Right lung (tissue), 5 donors: Measurements from ENCODE around the gene CEP85L. TPM values are rescaled to one million over a fixed set of nuclear protein-coding genes. Genes with fewer than 3 reads are reported as not detected.

ENCODE experiments used
- DNase-seq, 2 donors: peaks; one replicate each; pipeline ENCODE4 v3.0.0-alpha.2; 2013
- polyA plus RNA-seq, 5 donors: library from polyadenylated mRNA; unstranded; fragments of 120-200 nt; gene quantifications; one replicate each; pipeline versions ENCODE4 v1.2.1 to v1.2.3, GENCODE V29; 2013; ENCODE audit warnings: inconsistent platforms in 1 of 5, low replicate concordance in 1 of 5; ENCODE audit not compliant: insufficient read length in 5 of 5, insufficient read depth in 1 of 5

CEP85L gene
- polyA plus RNA-seq, 5 donors, result 8.6 to 15.5 (median 11.9) TPM

- DNase-seq, result no peak
These were observed 70.6 kb downstream of the CEP85L start for GRCh38 chr6:118580585-118581419.

- no peak for DNase-seq
These were observed 71.6 kb downstream of the CEP85L start for GRCh38 chr6:118579786-118580185.

DNA sequence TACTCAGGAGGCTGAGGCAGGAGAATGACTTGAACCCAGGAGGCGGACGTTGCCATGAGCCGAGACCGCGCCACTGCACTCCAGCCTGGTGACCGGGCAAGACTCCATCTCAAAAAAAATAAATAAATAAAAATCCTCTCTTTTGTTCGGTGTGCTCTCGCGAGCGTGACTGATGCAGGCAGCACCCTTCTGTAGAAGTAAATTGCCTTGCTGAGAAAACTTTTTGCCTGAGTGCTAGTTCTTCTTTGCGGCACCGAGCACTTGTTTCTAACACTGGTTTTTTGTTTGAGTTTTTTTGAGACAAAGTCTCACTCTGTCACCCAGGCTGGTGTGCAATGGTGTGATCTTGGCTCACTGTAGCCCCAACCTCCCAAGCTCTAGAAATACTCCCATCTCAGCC lies 72.8 kb downstream of the CEP85L start:
- DNase-seq, result no peak

GRCh38 chr6:118577972-118578371 lies 73.4 kb downstream of the CEP85L start:
- no peak for DNase-seq

GRCh38 chr6:118574051-118574865 lies 77.1 kb downstream of the CEP85L start:
- no peak for DNase-seq

GRCh38 chr6:118571121-118571520 lies 80.3 kb downstream of the CEP85L start:
- DNase-seq, result no peak

DNA sequence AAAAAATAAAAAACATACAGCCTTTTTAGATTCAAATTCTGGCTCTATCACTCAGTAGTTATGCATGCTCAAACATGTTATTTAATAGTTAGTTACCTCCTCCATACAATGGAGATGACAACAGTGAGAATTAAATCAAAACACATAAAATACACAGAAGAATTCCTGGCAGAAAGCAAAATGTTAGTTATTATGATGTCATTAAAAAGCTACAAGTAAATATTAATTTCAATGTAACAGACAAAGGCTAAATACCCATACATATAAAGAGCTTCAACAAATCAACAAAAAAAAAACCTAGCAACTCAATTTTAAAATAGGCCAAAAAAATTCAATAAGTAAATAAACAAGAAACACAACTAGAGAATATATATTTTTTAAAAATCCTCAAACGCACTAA lies 81.9 kb downstream of the CEP85L start:
- no peak for DNase-seq

DNA sequence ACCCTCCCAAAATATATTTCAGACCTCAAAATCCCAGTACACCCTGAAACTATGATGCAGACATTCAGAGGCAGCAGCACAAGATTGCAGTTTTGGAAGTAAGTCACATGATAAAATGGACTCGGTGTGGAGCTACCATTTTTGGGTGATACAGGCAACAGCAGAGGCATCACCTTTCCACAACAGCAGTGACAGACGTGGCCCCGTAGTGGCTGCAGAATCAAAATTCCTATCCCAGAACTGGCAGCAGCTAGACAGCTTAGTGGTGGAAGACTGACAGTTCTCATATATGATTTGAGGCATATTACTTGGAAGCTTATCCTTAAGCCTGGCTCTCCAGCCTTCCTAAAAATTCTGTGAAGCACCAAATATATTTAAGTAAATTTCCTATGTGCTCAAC lies 83.4 kb downstream of the CEP85L start:
- DNase-seq, result no peak

- no peak for DNase-seq
These were observed 86.0 kb downstream of the CEP85L start for GRCh38 chr6:118565311-118565960.

GRCh38 chr6:118562959-118563358 lies 88.4 kb downstream of the CEP85L start:
- no peak for DNase-seq

- no peak for DNase-seq
These were observed 89.1 kb downstream of the CEP85L start for GRCh38 chr6:118562248-118562647.

DNA sequence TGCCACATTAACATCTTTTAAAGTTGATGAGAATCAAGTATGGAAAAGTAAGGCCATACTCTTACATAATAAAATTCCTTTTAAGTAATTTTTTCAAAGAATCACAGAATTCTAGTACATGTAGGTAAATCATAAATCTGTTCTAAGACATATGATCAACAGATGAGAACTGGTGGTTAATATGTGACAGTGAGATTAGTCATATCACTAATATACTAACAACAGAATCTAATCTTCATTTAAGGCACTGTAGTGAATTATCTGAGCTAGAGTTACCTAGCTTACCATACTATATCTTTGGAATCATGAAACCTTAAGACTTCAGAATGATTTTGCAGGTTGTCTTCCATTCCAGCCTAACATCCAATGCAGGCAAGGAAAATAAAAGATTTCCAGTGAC lies 91.7 kb downstream of the CEP85L start:
- no peak for DNase-seq

DNA sequence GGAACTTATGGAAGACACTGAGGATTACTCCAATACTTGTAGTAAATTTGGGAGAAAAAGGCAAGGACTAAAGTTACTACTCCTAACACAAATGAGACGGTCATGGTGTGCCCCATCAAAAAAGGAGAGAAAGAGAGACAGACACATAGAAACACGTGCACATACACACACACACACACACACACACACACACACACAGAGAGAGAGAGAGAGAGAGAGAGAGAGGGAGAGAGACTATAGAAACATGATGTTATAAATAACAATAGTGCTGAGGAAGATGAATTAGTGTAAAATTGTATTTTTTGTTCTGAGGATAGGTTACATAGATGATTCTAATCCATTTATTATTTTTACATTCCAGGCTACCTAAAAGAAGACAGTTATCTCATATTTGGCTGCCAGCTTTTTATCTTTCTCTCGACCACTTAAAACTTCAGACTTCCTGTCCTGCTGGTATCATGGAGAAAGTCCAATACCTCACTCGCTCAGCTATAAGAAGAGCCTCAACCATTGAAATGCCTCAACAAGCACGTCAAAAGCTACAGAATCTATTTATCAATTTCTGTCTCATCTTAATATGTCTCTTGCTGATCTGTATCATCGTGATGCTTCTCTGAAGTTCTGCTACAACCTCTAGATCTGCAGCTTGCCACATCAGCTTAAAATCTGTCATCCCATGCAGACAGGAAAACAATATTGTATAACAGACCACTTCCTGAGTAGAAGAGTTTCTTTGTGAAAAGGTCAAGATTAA lies 92.8 kb downstream of the CEP85L start:
- DNase-seq, result no peak

DNA sequence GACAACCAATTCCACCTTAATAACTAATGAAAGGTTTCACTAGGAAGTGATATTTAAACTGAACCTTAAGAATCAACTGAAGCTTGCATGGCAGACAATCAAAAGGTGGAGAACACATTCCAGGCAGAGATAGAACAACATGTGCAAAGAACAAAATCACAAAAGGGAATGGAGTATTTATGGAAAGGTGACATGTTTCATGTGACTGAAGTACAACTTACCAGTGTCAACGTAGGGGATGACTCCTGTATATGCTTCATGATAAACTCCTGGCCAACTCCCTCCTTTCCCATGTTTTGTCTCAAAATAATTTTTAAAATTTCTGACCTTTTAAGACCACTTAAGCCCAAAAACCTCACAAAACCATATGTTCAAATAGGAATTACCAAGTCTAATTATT lies 96.7 kb downstream of the CEP85L start:
- no peak for DNase-seq

GRCh38 chr6:118553132-118553531 lies 98.3 kb downstream of the CEP85L start:
- no peak for DNase-seq

- DNase-seq, result peak in 1 of 2 donors; percentile 43
These were observed 100.0 kb downstream of the CEP85L start for GRCh38 chr6:118551063-118552053.

DNA sequence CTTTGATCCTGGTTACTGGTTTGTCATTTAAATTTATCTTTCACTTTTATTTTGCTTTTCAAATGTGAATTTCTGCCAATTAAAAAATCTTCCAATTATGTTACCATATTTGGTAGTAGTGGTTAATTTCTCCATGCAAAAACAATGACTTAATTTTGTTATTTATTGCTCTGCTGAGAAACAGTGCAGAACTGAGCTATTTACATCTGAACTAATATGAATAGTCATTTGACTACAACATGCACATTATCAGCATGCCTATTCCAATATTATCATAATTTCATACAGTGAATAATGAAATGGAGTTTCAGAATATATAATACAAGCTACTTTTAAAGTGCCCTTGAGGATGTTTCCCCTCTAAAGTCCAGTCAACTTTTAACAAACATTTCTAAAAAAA lies 102.8 kb downstream of the CEP85L start:
- DNase-seq, result no peak

DNA sequence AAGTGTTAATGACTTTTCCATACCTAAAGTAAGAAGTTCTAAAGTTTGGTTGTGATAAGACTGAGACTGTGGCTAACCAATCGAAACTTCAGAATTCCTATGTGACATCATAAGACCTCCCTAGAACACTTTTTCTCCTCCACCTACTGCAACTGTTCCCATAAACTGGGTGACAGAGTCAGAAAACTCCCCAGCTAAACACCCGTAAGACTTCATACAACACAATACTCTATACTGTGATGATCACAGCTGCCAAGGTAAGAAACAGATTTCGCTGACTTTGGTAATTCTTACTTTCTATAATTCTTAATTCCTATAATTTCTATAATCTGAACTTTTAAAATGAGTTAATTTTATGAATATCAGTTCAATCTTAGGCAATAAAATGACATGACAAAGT lies 103.3 kb downstream of the CEP85L start, which contains the start of gene PLN:
Gene PLN, plus strand, starts transcription at position 161 of the 400 bp plus-strand sequence. CDS start 10,626 bp downstream, outside the sequence.
- no peak for DNase-seq

GRCh38 chr6:118546880-118547218 lies 104.5 kb downstream of the CEP85L start:
- DNase-seq, result no peak

DNA sequence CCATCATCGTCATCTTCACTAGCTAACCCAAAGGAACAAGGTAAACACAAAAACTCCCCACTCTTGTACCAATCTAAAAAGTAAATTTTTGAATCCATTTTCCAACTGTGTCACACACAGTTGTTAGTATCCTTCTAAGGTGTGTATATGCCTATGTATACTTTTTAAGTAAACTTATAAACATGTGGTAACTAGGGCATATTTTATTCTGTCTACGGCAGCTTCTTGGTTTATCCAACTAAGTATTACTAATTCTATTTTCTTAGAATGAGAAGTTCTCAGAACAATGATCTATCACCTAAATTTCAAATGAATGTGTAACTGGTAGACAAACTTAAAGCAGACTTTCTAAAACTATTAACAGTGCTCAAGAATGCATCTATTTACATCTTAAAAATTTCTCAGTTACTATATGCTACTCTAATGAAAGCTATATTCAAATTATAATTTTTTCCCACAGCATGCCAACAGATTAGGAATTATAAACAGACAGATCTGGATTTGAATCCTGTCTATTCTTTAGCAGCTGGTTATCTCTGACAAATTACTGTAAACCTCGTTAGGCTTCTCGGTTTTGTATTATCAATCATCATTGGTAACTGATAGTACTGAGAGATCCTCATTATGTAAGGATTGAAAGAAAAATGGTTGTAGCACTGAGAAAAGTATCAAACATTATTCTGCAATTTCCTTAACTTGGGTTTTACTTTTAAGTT lies 105.1 kb downstream of the CEP85L start:
- DNase-seq, result no peak
